ENCODE results near the gene WWC2.
A peak's percentile ranks its signal among the peaks of the same experiment; 100 is the strongest.
"Not testable (repeated sequence)": the region's sequence is repeated elsewhere in the genome, so short reads cannot be mapped to it uniquely, and the experiment has no call there.

WWC2 gene

GRCh38 chr4:183175631-183176232 is 76.7 kb downstream of the WWC2 start:
- peak; percentile 46 for DNase-seq

DNA sequence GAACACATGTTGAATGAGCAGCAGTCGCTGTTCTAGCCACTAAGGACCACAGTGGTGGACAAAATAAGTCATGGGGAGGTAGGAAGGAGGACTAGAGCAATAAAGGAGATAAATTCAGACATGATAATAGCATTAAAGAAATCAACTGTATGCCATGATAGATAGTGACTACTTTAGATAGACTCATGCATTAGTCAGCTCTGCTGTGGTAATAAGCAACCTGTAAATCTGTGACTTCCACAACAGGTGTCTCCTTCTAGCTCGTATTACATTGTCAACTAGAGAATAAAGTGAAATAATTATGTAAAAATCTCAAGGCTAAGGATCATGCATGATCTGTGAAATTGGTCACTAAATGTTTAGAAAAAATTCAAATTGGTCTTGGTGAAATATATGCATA is 77.9 kb downstream of the WWC2 start:
- DNase-seq, result peak; percentile 16

DNA sequence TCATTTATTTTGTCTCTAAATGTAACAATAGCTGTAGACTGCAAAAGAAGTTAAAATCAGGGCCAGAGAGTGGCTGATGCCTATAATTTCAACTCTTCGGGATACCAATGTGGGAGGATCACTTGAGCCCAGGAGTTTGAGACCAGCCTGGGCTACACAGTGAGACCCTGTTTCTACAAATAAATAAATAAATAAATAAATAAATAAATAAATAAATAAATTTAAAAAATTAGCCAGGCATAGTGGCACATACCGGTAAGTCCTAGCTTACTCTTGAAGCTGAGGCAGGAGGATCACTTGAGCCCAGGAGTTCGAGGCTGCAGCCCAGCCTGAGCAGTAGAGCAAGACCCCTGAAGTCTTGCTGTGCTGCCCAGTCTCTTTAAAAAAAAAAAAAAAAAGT is 79.1 kb downstream of the WWC2 start:
- DNase-seq, result no peak

- DNase-seq, result no peak
Observed at GRCh38 chr4:183180096-183180495, 81.0 kb downstream of the WWC2 start.

DNA sequence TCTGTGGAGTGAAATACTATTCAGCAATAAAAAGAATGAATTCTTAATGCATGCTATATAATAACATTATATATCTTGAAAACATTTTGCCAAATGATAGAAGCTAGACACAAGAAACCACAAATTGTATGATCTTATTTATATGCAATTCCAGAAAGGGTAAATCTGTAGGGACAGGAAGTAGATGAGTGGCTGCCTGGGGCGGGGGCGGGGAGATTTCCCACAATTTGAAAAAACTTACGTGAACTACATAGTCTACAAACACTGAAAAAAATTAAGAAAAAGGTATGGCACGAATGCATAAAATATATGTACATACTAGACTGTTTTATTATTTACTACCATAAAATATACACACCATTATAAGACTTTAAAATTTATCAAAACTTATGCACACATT is 81.6 kb downstream of the WWC2 start:
- no peak for DNase-seq

- DNase-seq, result no peak
Observed at GRCh38 chr4:183181081-183181480, 82.0 kb downstream of the WWC2 start.

GRCh38 chr4:183182873-183183725 is 84.0 kb downstream of the WWC2 start:
- peak; percentile 70 for DNase-seq

DNA sequence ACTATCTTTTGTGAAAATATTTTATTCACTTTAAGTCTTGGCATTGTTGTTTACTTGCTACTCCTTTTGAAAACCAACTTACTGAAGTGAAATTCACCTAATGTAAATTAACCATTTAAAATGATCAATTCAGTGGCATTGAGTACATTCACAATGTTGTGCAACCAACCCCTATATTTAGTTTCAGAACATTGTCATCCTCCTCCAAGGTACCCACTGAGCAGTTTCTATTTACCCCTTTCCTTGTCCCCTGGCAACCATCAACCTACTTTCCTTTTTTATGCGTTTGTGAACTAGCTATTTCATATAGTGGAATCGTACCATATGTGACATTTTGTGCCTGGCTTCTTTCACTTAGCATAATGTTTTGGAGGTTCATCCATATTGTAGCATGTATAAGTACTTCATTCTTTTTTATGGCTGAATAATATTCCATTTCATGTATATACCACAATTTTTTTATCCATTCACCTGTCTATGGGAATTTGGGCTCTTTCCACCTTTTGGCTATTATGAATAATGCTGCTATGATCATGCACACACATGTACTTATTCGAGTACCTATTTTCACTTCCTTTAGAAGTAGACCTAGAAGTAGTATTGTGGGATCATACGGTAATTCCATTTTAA is 85.0 kb downstream of the WWC2 start:
- no peak for DNase-seq

DNA sequence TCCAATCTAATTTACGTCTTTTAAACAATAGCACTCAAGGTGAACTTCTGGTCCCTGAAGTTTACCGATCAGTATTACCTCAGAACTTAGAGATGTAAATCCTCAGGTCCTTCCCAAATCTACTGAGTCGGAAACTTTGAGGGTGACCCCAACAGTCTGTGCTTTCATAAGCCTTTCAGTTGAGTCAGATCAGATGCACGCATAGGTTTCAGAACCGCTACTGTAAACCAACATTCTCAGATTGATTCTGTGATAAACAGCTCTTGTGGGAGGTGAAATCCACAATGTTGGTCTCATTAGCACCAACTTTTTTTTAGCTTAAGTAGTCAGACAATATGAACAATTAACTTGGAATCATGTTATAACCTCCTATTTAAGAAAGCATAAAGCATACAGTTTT is 86.0 kb downstream of the WWC2 start:
- DNase-seq, result no peak

GRCh38 chr4:183185559-183185958 is 86.5 kb downstream of the WWC2 start:
- DNase-seq, result no peak

GRCh38 chr4:183186813-183187212 is 87.8 kb downstream of the WWC2 start:
- DNase-seq, result no peak

DNA sequence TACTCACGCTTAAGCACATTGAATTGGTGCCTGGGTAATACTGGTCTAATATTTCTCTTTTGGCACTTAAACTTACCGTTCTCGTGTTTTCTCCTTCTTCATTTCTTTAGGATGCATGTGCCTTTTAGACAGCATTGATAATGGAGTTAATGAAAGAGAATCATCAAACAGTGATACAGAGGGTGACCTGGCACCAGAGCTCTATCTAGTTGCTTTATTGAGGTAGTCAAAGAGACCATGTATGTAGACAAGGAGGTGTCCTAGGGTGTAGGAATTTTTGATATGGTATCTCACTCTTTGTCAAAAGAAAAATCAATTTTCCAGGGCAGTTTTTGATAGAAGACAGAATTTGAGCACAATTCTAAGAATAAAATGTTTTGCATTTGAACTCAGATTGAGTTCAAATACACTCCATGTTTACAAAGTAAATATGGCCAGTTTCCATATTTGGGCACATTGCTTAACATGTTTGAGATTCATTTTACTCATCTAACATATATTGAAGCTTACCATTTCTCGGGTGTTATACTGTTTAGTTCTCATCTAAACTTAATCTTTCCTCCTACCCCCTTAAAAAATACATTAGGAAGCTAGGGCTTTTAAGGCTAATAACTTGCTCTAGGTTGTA is 92.0 kb downstream of the WWC2 start:
- DNase-seq, result no peak

DNA sequence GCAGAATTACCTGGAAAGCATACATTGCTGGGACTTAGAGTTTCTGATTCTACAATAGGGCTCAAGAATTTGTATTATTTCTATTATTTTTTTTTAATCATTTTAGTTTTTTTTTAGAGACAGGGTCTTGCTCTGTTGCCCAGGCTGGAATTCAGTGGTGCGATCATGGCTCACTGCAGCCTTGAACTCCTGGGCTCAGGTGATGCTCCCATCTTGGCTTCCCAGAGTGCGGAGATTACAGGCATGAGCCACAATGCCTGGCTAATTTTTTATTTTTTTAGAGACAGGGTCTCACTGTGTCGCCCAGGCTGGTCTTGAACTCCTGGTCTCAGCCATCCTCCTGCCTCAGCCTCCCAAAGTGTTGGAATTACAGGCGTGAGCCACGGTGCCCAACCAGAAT is 92.6 kb downstream of the WWC2 start:
- DNase-seq, result no peak

DNA sequence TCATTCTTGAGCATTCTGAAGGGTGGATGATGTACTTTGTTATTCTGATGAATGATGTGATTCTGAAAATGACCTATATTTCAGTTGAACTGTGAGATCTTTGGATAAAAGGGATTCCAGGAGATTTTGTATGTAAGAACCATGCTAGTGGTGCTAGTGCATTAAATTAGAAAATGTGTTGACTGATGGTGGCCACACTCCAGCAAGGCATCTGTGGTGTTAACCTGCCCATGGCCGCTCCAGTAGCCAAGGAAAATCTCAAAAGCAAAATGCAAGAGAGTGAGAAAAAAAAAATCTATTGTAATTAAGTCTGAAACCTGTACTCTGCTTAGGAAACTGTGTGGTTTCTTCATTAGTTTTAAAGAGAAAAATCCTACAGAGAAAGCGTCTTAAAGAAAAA is 93.5 kb downstream of the WWC2 start:
- no peak for DNase-seq

DNA sequence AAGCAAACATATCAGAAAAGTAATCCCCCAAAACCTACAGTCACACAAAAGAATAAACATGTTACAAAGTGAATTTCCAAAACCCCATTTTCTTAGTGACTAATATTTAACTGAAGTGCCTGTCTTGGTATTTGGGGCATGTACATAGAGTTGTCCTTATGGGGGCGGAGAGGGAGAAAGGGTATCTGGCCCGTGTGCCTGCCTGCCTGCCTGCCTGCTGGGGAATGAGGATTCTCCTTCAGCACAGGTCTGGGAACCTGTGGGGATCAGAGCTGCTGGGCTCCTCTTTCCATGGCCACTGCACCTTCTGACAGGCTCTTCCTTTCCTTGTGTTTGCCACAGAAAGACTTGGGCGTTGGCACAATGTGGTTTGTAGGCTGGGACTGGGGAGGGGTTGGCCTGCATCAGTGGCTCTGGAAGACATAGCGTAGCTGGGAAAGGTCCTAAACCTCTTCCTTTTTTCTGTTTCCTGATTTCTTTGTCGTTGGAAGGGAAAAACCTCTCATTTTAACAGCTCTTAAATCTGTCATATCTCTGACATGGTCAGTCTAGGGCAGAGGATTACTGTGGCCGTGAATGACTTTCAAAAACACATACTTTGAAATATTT is 94.8 kb downstream of the WWC2 start:
- DNase-seq, result not testable (repeated sequence)

GRCh38 chr4:183195534-183195933 is 96.5 kb downstream of the WWC2 start:
- no peak for DNase-seq

- DNase-seq, result no peak
Observed at GRCh38 chr4:183197140-183197539, 98.1 kb downstream of the WWC2 start.

DNA sequence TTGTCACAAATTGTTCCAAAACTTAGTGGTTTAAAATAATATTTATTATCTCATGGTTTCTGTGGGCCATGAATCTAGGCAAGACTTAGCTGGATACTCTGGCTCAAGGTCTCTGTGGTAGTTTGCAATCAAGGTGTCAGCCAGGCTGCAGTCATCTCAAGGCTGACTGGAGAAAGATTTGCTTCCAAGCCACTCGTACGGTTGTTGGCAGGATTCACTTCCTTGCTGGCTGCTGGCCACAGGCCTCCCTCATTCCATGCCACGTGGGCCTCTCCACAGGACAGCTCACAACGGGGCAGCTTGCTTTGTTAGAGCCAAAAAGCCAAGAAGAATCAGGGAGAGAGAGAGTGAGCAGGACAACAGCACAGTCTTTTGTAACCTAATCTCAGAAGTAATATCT is 101.4 kb downstream of the WWC2 start:
- peak; percentile 75 for DNase-seq

DNA sequence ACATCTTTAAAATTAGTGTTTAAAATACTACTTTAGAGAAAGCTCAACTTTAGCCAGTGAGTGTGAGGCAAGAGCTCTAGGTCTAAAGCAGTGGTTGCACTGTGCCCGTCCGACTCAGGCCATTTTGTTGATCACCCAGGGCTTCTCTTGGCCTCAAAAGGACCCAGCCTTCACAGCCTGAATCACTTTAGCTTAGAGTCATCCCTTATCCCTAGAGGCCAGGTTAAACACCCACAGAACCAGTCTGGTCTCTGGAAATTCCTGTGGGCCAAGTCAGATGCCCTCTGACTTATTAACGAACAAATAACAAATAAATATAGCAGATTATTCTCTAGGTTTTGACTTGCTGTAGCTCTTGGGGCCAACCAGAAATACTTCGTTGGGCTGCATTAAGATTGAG is 102.3 kb downstream of the WWC2 start:
- peak; percentile 64 for DNase-seq

GRCh38 chr4:183202523-183202922 is 103.5 kb downstream of the WWC2 start:
- DNase-seq, result no peak

DNA sequence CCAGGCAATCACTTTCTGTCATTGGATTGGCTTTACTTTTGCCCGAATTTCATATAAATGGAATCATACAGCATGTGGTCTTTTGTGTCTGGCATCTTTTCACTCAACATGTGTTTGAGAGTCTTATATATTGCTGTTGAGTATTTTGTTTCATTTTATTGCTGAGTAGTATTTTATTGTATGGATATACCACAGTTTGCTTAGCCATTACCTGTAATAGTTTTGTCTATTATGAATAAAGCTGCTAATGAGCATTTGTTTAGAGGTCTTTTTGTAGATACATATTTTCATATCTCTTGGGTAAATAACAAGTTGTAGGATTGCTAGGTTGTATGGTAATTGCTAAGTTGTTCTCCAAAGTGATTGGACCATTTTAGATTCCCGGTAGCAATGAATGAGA is 105.7 kb downstream of the WWC2 start:
- no peak for DNase-seq

DNA sequence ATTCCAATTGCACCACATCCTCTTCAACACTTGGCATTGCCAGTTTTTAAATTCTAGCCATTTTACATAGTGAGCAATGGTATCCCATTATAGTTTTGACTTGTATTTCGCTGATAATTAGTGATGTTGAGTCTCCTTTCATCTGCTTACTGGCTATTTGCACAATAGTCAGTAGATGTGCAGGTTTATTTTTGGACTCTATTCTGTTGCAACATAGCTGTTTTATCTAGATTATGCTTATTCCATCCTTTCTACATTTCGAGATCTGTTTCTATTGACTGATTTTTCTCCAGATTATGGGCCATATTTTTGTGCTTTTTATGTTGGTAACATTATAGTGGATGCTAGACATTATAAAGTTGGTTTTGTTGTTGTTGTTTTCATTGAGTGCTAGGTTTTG is 106.1 kb downstream of the WWC2 start:
- no peak for DNase-seq

- DNase-seq, result no peak
Observed at GRCh38 chr4:183205709-183206108, 106.7 kb downstream of the WWC2 start.
